WERI-Rb-1 (cell line): ENCODE data around the gene GNS.

Experiments used
- DNase-seq: peaks from one replicate; pipeline ENCODE4 v3.0.0-alpha.2; 2020
- H3K27ac ChIP-seq: fragments of 250-450 bp; sonication (Bioruptor Pico); 2 replicates; pipeline ENCODE4 v1.5.1; 2020; ENCODE audit warnings: mild to moderate bottlenecking, moderate library complexity
- H3K27me3 ChIP-seq: fragments of 250-450 bp; sonication (Bioruptor Pico); 2 replicates; pipeline ENCODE4 v1.5.1; 2021; ENCODE audit warnings: mild to moderate bottlenecking, low read depth, moderate library complexity; ENCODE audit not compliant: insufficient read depth, severe bottlenecking
- H3K36me3 ChIP-seq: fragments of 250-450 bp; sonication (Bioruptor Pico); 2 replicates; pipeline ENCODE4 v1.5.1; 2020; ENCODE audit warnings: mild to moderate bottlenecking, moderate library complexity
- H3K4me3 ChIP-seq: 2 replicates; pipeline ENCODE4 v1.5.1; 2011; ENCODE audit warnings: low read depth, mild to moderate bottlenecking, control low read depth, low read length
- H3K9me3 ChIP-seq: fragments of 250-450 bp; sonication (Bioruptor Pico); 2 replicates; pipeline ENCODE4 v1.5.1; 2021; ENCODE audit warnings: mild to moderate bottlenecking, moderate library complexity; ENCODE audit not compliant: severe bottlenecking
- TF ChIP-seq, protein P1 (sequence below): IDR thresholded peaks from 2 replicates; pipeline ENCODE4 v1.5.1; 2011; ENCODE audit warnings: low read depth, mild to moderate bottlenecking, control low read depth, inconsistent platforms, low read length

GNS gene

DNA sequence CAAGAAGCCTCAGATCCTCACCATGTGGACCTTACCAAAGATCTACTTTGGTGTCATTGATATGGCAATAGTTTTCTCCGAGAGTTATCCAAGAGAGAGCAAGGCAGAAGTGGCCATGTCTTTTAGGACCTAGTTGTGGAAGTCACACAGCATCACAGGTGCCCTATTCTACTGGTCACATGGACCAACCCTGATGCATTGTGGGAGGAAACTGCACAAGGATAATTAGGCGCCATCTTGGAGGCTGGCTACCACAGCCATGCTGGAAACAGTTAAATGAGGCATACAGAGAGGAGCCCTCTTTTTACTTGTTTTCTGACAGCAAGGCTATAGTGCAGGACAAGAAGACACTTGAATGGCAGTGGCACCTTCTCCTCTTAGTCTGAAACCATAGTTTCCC is 49.8 kb downstream of the GNS start:
- H3K4me3 ChIP-seq = no peak overlapping the region
- H3K27ac ChIP-seq = no peak overlapping the region
- TF ChIP-seq, protein P1, sequence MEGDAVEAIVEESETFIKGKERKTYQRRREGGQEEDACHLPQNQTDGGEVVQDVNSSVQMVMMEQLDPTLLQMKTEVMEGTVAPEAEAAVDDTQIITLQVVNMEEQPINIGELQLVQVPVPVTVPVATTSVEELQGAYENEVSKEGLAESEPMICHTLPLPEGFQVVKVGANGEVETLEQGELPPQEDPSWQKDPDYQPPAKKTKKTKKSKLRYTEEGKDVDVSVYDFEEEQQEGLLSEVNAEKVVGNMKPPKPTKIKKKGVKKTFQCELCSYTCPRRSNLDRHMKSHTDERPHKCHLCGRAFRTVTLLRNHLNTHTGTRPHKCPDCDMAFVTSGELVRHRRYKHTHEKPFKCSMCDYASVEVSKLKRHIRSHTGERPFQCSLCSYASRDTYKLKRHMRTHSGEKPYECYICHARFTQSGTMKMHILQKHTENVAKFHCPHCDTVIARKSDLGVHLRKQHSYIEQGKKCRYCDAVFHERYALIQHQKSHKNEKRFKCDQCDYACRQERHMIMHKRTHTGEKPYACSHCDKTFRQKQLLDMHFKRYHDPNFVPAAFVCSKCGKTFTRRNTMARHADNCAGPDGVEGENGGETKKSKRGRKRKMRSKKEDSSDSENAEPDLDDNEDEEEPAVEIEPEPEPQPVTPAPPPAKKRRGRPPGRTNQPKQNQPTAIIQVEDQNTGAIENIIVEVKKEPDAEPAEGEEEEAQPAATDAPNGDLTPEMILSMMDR = no peak
- H3K36me3 ChIP-seq = peaks cover 12% of the 10 kb centered on the region
- H3K27me3 ChIP-seq = no peaks in the 10 kb centered on the region
- no peaks in the 10 kb centered on the region for H3K9me3 ChIP-seq
- DNase-seq = no peak

DNA sequence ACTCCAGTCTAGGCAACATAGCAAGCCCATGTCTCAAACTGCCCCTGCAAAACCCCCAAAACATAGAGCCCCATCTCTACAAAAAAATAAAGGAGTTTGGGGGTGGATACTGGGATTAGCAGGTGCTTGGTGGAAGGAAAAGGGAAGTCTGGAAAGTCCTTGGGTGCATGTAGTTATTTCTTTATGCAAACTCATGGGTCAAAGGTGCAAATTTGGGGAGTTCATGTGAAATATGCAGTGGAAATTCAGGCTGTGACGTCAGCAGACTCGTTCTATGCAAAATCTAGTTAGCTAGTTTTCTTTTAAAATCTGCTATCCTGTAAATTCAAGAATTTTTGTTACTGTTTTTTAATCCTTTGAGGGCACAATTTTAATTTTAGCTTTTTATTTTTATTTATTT is 51.3 kb downstream of the GNS start:
- H3K27ac ChIP-seq = no peak overlapping the region
- TF ChIP-seq, protein P1 = no peak
- H3K9me3 ChIP-seq = no peaks in the 10 kb centered on the region
- no peak overlapping the region for H3K4me3 ChIP-seq
- peaks cover 4% of the 10 kb centered on the region; the same call in 1 of the 2 replicates for H3K36me3 ChIP-seq
- H3K27me3 ChIP-seq = no peaks in the 10 kb centered on the region
- no peak for DNase-seq

DNA sequence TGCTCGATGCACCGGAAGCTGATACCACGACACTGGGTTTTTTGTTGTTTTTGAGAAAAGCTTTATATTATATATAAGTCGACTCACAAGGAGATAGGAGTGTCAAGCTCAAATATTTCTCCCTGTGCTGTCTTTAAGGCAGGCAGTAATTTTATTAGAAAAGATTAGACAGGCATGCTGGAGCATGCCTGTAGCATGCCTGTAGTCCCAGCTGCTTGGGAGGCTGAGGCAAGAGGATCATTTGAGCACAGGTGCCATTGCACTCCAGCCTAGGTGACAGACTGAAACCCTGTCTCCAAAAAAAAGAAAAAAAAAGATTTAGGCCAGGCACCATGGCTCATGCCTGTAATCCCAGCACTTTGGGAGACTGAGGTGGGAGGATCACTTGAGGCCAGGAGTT is 51.8 kb downstream of the GNS start:
- no peak for DNase-seq
- Histone ChIP-seq H3K27ac (no peak overlapping the region), H3K4me3 (no peak overlapping the region), H3K9me3 (no peaks in the 10 kb centered on the region), H3K36me3 (no peaks in the 10 kb centered on the region; the same call in 1 of the 2 replicates), H3K27me3 (no peaks in the 10 kb centered on the region)
- TF ChIP-seq, protein P1 = no peak

DNA sequence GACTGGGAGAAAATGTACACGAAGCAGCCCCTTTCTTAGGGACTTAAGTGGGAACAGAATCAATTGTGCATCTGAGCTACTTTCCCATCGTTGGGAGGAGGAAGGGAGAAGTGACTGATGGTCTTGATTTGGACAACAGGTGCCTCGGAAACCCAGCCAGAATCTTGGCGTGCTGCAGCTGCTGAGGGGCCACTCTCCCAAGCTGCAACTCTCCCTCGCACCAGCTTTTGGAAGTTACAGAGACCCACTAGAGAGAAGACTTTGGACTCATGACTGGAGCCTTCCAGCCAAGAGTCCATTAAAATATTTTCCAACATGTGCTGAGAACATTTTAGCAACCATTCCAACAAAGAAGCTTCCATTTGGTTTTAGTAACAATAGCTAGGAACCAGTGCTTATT is 52.3 kb downstream of the GNS start:
- Histone ChIP-seq H3K36me3 (no peaks in the 10 kb centered on the region; the same call in 1 of the 2 replicates), H3K27me3 (no peaks in the 10 kb centered on the region), H3K4me3 (no peak overlapping the region), H3K9me3 (no peaks in the 10 kb centered on the region), H3K27ac (no peak overlapping the region)
- TF ChIP-seq, protein P1 = no peak
- no peak for DNase-seq

DNA sequence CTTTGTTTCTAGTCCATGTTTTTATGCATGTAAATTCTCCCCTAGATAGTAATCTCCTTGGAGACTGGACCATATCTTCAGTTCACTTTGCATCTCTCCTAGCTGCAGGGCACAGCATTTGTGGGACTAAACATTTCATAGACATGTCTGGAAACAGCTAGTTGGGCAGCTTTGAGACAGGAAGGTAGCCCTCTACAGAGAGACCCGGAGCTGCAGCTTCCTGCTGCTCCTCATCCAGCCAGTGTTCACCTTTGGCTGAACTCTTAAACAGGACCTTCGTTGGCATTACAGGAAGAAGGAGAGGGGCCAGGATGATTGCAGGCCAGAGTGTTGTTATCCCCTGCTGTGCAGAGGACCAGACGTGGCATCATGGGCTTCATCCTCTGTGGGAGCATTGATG is 52.9 kb downstream of the GNS start:
- Histone ChIP-seq H3K27ac (no peak overlapping the region), H3K4me3 (no peak overlapping the region), H3K27me3 (no peaks in the 10 kb centered on the region), H3K36me3 (no peaks in the 10 kb centered on the region), H3K9me3 (no peaks in the 10 kb centered on the region)
- DNase-seq = no peak
- TF ChIP-seq, protein P1 = no peak

DNA sequence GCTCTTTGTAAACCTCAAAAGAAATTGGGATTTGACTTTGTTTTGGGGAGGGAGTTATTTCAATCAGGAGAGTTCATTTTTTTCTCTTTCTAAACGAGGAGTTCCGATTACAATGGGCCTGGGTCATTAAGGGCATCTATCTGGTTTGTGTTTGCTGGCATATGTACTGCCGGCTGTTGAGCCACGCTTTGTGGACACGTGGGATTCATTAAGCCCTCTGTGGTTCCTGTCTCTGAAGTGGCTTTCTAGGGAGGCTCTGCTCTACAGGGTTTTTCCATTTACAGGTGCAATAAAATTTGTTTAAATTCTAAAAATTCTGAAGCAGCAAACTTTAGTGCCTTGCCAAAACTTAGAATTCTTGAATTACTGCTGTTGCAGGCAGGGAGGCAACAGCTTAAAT is 57.9 kb downstream of the GNS start:
- Histone ChIP-seq H3K36me3 (no peaks in the 10 kb centered on the region), H3K9me3 (no peaks in the 10 kb centered on the region), H3K27me3 (no peaks in the 10 kb centered on the region), H3K4me3 (no peak overlapping the region), H3K27ac (no peak overlapping the region)
- TF ChIP-seq, protein P1 = no peak
- DNase-seq = no peak
